HG02981 (cell line): ENCODE measurements around the gene DHX38.
"Not testable (repeated sequence)": the region's sequence is repeated elsewhere in the genome, so short reads cannot be mapped to it uniquely, and the experiment has no call there.

ENCODE experiments used
- ATAC-seq: cut with Tn5 transposase; IDR thresholded peaks from one replicate; pipeline ENCODE4 v1.9.1; 2021; ENCODE audit warnings: mild to moderate bottlenecking, moderate library complexity; ENCODE audit not compliant: unreplicated experiment

Gene DHX38

DNA sequence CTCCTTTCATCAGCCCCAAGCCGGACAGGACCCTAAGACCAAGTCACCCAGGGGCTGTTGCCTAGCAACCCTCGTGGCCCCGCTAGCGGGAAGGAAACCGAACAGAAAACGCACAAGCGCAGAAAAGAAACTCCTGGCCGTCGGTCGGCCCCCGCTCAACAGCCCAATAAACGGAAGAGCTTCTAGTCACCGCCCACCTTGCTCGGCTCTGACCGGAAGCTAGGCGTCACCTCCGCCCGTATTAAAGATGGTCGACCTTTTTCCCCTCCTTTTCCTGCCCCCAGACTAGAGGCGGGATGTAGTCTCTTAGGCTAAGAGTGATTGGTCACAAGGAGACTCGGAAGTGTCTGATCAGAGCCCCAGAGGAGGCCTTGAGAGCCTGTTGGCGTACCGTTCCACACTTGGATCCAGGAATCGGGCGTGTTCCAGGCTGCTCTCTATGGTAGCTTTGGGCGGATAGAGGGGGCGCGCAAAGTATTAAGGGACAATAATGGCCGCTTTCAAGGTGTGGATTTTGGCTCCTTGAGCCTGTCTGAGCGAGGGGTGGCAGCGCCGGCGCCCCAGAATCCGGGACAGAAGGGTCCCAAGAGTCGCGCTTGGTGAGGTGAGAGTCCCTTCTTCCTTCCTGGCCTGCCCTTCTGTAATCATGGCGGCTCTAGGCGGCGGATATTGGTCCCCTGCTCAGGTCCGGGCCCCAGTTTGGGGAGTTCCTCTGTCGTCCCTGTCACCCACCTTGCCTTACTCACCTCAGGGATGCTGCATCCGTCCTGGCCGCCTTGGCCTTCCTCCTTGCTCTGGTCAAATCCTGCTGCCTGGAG lies at the start of gene DHX38, which contains the start of gene TXNL4B:
TSS of gene DHX38 (plus strand) at position 400 of the 818 bp plus-strand sequence. CDS start 2,311 bp downstream, outside the sequence.
TSS of gene TXNL4B (minus strand) at position 173 of the 818 bp plus-strand sequence. CDS start 2,871 bp downstream, outside the sequence.
- ATAC-seq = peak; percentile 97

GRCh38 chr16:72044296-72044695 lies 49.4 kb upstream of the DHX38 start:
- ATAC-seq = no peak

GRCh38 chr16:72044825-72045359 lies 48.8 kb upstream of the DHX38 start:
- ATAC-seq = no peak

DNA sequence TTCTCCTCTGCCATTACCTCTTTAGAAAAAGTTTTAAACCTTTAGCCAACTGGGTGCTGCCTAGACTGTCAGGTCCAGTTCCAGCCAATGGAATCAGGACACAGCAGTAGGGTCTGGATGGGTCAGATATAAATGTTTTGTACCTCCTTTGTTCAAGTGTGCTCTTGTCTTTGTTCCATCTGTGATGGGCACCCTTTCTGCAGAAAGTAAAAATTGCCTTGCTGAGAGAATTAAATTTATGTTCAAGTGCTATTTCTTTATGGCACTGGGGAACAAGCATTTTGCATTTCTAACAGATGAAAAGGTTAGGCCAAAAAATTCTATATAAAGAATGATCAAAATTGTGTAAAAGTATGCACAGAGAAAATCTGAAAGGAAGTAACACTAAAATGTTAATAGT lies 44.5 kb upstream of the DHX38 start:
- ATAC-seq = no peak

DNA sequence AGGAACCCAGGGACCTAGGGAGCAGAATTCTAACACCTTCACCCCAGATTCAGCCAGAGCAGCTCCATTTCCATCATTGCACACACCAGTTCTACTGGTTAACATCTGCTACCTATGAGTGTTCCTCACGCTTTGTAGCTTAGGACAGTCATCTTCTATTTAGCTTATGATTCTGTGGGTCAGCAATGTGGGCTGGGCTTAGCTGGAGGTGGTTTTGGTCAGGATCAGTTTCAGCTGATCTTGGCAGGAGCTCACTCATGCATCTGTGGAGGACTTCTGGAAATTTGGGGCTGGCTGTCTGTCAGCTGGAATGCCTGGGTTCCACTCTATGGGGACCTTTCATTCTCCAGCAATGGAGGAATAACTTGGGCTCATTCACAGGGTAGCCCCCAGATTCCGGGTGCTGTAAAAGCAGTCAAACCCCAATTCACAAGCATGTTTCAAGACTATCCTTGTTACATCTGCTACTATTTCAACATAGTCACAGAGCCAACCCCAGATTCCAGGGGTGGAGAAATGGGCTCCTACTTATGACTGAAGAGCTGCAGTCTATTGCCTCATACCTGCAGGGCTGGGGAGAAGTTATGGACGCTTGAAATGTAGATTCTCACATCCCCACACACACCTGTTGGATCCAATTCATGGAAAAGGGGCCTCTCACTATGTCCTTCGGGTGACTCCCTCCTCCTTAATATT lies 42.7 kb upstream of the DHX38 start:
- ATAC-seq = no peak

DNA sequence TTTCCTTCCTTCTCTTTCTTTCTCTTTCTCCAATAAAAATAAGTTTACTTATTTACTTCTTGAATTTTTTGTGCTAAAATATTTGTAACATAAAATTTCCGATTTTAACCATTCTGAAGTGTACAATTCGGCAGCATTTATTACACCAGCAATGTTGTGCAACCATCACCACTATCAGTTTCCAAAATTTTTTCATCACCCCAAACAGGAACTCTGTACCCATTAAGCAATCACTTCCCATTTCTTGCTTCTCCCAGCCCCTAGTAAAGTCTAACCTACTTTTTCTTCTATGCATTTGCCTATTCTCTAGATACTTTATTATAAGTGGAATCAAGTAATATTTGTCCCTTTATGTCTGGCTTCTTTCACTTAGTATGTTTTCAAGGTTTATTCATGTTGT lies 41.8 kb upstream of the DHX38 start:
- ATAC-seq = no peak

DNA sequence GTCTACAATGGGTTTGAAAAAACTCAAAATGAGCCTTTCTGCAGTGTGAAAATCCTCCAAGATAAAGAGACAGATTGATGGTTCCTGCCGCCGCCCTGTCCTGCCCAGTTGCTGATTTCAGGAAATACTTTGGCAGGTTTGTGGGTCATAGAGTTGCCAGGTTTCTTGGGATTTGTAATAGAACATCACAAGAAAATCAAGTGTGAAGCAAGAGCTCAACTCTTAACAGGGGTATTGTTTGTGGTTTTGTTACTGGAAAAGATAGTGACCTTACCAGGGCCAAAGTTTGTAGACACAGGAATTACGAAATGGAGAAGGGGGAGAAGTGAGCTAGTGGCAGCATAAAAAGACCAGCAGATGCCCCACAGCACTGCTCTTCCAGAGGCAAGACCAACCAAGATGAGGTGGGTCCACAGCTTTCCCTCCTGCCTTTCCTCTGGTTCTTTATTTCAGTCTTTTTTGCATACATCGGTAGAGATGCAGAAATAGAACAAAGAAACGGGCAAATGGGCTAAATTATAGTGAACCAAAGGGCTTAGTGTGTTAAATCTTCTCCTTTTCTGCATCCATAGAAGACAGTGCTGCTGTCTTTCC lies 39.3 kb upstream of the DHX38 start, which contains the start of gene HP:
TSS of gene HP (plus strand) at position 252 of the 594 bp plus-strand sequence. CDS start at position 400, 148 bp downstream.
- not testable (repeated sequence) for ATAC-seq

DNA sequence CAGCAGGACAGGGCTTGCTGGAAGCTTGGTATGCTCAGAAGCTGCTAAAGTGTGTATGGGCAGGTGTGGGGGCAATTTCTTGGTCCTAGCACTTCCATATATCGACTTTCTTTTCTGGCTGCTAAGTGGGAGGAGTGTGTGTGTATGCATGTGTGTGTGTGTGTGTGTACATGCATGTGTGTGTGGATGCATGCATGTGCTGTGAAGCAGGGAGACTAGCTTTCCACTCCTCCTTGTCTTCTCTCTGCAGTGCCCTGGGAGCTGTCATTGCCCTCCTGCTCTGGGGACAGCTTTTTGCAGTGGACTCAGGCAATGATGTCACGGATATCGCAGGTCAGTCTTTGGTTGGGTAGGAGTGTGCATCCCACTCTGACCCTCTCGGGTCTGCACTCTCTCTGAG lies 37.7 kb upstream of the DHX38 start:
- no peak for ATAC-seq

DNA sequence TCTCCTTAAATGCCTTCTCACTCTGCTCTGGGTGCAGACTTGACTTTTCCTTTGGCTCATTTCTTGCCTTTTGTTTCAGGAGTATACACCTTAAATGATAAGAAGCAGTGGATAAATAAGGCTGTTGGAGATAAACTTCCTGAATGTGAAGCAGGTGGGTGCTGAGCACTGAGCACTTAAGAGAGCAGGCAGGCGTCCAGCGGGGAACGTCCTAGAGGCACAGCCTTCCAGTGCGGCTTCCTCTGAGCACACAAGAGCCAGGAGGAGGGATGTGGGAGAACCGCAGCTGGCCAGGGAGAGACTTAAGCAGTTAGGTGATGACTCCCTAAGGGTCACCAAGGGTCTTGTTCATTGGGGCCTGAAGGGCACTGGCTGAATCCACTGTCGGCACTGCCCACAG lies 36.3 kb upstream of the DHX38 start:
- not testable (repeated sequence) for ATAC-seq

- ATAC-seq = not testable (repeated sequence)
Observed at GRCh38 chr16:72059060-72059459, 34.6 kb upstream of the DHX38 start.

GRCh38 chr16:72060405-72060804 lies 33.2 kb upstream of the DHX38 start:
- ATAC-seq = no peak

DNA sequence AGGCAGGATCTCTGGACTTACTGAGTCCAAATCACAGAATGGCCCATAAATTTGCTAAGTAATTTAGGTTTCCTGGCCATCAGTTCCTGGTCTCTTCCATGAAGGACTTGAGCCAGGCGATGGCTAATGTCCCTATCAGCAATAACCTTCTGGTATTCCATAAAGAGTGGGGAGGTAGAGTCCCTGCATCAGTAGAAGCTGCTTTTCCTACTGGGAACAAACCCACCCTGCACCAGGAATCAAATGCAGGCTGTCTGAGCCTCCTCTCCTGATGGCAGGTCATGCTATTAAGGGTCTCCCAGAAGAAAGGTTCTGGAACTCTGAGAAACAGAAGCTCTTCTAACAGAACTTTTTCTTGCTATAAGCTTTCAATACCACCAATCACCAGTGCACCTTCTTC lies 32.1 kb upstream of the DHX38 start:
- no peak for ATAC-seq

DNA sequence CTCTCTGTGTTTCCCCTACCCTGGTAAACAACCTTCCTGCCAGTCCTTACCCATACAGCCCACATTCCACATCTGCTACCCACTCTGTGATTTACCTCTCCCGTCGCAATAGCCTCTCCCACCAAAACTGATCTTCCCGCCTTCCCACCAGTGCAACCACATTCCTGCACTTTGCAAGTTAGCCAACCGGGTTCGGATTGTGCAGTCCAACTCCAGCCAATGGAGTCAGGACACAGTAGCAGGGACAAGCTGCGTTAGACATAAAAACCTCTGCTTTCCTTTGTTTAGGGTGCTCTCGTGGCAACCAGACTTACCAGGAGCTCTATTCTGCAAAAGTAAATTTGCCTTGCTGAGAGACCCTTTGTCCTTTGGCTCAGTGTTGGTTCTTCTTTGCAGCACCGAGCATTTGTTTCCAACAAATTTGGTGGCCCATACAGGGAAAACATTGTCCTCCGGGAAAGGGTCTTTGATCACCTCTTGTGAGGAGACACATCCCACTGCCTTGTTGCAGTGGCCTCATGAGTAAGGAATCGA lies 29.2 kb upstream of the DHX38 start:
- ATAC-seq = no peak

GRCh38 chr16:72066747-72067146 lies 26.9 kb upstream of the DHX38 start:
- no peak for ATAC-seq

- ATAC-seq = no peak
Observed at GRCh38 chr16:72068930-72069329, 24.7 kb upstream of the DHX38 start.

- no peak for ATAC-seq
Observed at GRCh38 chr16:72072514-72073342, 20.9 kb upstream of the DHX38 start.

GRCh38 chr16:72073560-72074230 lies 20.0 kb upstream of the DHX38 start:
- no peak for ATAC-seq

- not testable (repeated sequence) for ATAC-seq
Observed at GRCh38 chr16:72075067-72075466, 18.6 kb upstream of the DHX38 start.

DNA sequence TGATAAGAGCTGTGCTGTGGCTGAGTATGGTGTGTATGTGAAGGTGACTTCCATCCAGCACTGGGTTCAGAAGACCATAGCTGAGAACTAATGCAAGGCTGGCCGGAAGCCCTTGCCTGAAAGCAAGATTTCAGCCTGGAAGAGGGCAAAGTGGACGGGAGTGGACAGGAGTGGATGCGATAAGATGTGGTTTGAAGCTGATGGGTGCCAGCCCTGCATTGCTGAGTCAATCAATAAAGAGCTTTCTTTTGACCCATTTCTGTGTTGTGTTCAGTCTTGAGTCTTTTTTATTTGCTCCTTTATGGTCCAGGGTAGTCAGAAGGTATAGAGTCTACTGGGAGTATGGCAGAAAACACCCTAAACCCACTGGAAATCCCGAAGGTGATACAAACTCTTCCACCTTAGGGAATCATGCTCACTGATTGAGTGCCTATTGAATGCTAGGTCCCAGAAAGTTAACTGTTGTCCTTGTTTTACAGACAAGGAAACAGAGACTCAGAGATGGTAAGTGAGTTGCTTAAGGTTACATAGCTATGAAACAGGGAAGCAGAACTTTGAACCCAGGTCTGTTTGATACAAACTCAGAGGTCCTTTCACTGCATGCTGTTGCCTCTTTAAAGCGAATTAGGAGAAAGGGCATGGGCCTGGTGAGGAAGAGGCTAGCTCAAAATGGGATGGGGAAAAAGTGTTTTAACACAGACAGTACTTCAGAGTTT lies 16.5 kb upstream of the DHX38 start:
- ATAC-seq = not testable (repeated sequence)
